ENCODE results near the gene ZNF625.

DNA sequence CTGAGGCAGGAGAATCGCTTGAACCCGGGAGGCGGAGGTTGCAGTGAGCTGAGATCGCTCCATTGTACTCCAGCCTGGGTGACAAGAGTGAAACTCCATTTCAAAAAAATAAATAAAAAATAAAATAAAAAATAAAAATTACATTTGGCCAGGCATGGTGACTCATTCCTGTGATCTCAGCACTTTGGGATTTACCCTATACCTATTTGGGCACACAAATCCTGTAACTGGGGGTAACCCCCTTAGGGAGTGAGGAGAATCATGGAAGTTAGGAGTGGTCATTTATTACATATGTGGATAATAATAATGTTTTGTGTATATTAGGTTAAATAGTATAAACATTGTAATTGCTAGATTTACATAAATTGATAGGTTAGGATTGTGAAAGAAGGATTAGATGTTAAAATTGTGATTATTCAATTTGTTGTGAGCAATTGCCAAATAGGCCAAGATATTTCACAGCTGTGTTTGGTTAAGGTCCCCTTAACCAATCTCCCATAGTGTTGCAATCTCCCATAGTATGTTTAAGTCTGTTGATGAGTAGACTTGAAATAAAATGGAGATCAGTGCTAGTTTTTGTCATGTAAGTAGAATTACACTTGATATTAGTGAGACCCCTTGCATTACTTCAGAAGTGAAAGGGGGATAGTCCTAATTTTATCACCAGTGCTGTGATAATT is 61.3 kb downstream of the ZNF625 start:
- TF ChIP-seq GATA2 (IDR thresholded peaks at IDR 0.05; ENCODE audit: low read depth, low read length) (no peak), GATA3 (IDR thresholded peaks at IDR 0.05; ENCODE audit: low read depth, low read length) (no peak)
